K562 (cell line): ENCODE results near the gene TSPAN11.

ENCODE experiments used
- GATA2 ChIP-seq: sonication (generic); formaldehyde crosslinking; IDR thresholded peaks from 2 replicates; pipeline ENCODE4 v1.4.0; 2020; ENCODE audit warnings: mild to moderate bottlenecking, missing genetic modification reagents
- JUND ChIP-seq, 2 experiments: IDR thresholded peaks; 2 replicates in 1 of 2; 3 replicates in 1 of 2; pipeline ENCODE4 v1.6.1; 2011; ENCODE audit warnings: borderline replicate concordance in 2 of 2, low read depth in 2 of 2, low read length in 2 of 2, improper control_type of control experiment in 1 of 2, missing biosample characterization in 1 of 2, missing genetic modification characterization in 1 of 2, missing genetic modification reagents in 1 of 2
- KDM2B ChIP-seq: fragments of 250-450 bp; sonication (Bioruptor Pico); IDR thresholded peaks from 2 replicates; pipeline ENCODE4 v1.8.0; 2021; ENCODE audit warnings: mild to moderate bottlenecking, moderate library complexity
- SIX5 ChIP-seq, 2 experiments: IDR thresholded peaks; 2 replicates each; pipeline ENCODE4 v1.6.1; 2011; ENCODE audit warnings: low read length in 2 of 2, borderline replicate concordance in 1 of 2, low read depth in 1 of 2, mild to moderate bottlenecking in 1 of 2, moderate library complexity in 1 of 2; ENCODE audit not compliant: insufficient read depth in 1 of 2
- TCF7L2 ChIP-seq: fragments of 150-350 bp; IDR thresholded peaks from 2 replicates; pipeline ENCODE4 v1.6.1; 2016; ENCODE audit warnings: low read depth, mild to moderate bottlenecking, low read length, moderate library complexity
- ZBED1 ChIP-seq: IDR thresholded peaks from 2 replicates; pipeline ENCODE4 v1.6.1; 2014
- ZEB2 ChIP-seq: fragments of 450-650 bp; IDR thresholded peaks from 2 replicates; pipeline ENCODE4 v1.6.1; 2016

DNA sequence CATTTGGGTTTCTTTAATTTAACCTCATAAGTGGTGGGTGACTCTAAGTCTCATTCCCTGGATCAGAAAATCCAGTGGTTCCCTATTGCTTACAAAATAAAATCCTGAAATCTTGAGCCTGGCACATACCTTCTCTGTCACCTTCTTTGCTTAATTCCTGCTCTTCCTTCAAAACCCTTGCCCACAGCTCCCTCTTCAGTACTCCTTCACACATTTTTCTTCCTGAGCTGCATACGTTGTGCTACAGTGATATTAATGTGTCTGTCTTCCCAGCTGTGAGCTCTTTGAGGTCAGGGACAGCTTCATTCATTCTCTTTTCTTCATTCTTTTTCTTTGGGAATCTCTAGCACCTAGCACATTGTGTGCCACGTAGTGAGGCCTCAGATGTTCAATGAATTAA lies 9.5 kb downstream of the TSPAN11 start:
- TF ChIP-seq SIX5 (IDR thresholded peaks at IDR 0.05; ENCODE audit: borderline replicate concordance in 1 of 2, insufficient read depth in 1 of 2, low read depth in 1 of 2, low read length in 2 of 2) (no peak), TCF7L2 (no peak), GATA2 (CRISPR knock-in tag) (no peak), ZBED1 (no peak), ZEB2 (no peak), KDM2B (no peak), JUND (IDR thresholded peaks at IDR 0.05; ENCODE audit: borderline replicate concordance, low read depth, low read length) (no peak), JUND (tag; IDR thresholded peaks at IDR 0.05; ENCODE audit: borderline replicate concordance, low read depth, low read length) (no peak)
